ENCODE data around the gene PRKCZ.

- TF ChIP-seq, protein P1, sequence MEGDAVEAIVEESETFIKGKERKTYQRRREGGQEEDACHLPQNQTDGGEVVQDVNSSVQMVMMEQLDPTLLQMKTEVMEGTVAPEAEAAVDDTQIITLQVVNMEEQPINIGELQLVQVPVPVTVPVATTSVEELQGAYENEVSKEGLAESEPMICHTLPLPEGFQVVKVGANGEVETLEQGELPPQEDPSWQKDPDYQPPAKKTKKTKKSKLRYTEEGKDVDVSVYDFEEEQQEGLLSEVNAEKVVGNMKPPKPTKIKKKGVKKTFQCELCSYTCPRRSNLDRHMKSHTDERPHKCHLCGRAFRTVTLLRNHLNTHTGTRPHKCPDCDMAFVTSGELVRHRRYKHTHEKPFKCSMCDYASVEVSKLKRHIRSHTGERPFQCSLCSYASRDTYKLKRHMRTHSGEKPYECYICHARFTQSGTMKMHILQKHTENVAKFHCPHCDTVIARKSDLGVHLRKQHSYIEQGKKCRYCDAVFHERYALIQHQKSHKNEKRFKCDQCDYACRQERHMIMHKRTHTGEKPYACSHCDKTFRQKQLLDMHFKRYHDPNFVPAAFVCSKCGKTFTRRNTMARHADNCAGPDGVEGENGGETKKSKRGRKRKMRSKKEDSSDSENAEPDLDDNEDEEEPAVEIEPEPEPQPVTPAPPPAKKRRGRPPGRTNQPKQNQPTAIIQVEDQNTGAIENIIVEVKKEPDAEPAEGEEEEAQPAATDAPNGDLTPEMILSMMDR (IDR thresholded peaks at IDR 0.05), result no peak
- TF ChIP-seq POLR2A (IDR thresholded peaks at IDR 0.05), result no peak
Measured at GRCh38 chr1:2016123-2016522, 34.1 kb upstream of the PRKCZ start.

All from uterus (tissue), 2 donors.